AG04450 (cell line): Measurements from ENCODE around the gene GAB4. TPM values are rescaled to one million over a fixed set of nuclear protein-coding genes. Genes with fewer than 3 reads are reported as not detected.
A peak's percentile ranks its signal among the peaks of the same experiment; 100 is the strongest.
"Not testable (repeated sequence)": the region's sequence is repeated elsewhere in the genome, so short reads cannot be mapped to it uniquely, and the experiment has no call there.

ENCODE experiments used
- CTCF ChIA-PET: fragments of 300-600, 350-600 bp; formaldehyde crosslinking; extraction: SDS; loops from one replicate; lab custom pipeline; 2022; ENCODE audit warnings: antibody characterized with exemption, inconsistent platforms; lab: Charles Lee
- POLR2A ChIA-PET: fragments of 350-600 bp; formaldehyde crosslinking; extraction: SDS; loops from one replicate; lab custom pipeline; 2021; ENCODE audit warnings: antibody characterized with exemption, inconsistent platforms; lab: Yijun Ruan, JAX
- DNase-seq: peaks from one replicate; pipeline ENCODE4 v3.0.0-alpha.2; 2011; ENCODE audit warnings: low read depth, low spot score
- H3K27ac ChIP-seq: one replicate; pipeline ENCODE4 v1.5.1; 2012; ENCODE audit warnings: low read depth, low read length, control low read depth
- H3K27me3 ChIP-seq: one replicate; pipeline ENCODE4 v1.6.0; 2012; ENCODE audit warnings: low read length; ENCODE audit not compliant: control insufficient read depth, insufficient read depth
- H3K4me3 ChIP-seq: 2 replicates; pipeline ENCODE4 v1.5.1; 2011; ENCODE audit warnings: mild to moderate bottlenecking, low read depth, low read length, control low read depth
- H3K9me3 ChIP-seq: 2 replicates; pipeline ENCODE4 v1.5.1; 2012; ENCODE audit warnings: low read length; ENCODE audit not compliant: control insufficient read depth, insufficient read depth
- polyA plus RNA-seq: library from polyadenylated mRNA; depleted of rRNA; stranded (reverse); fragments of >200 nt; gene quantifications from 2 replicates; pipeline ENCODE4 v1.2.3, GENCODE V29; 2011
- TF ChIP-seq, protein P1 (sequence below): IDR thresholded peaks from 2 replicates; pipeline ENCODE4 v1.5.1; 2011; ENCODE audit warnings: low read depth, low read length, control low read depth, inconsistent platforms

GAB4 gene
- polyA plus RNA-seq, 1 experiment = not detected

DNA sequence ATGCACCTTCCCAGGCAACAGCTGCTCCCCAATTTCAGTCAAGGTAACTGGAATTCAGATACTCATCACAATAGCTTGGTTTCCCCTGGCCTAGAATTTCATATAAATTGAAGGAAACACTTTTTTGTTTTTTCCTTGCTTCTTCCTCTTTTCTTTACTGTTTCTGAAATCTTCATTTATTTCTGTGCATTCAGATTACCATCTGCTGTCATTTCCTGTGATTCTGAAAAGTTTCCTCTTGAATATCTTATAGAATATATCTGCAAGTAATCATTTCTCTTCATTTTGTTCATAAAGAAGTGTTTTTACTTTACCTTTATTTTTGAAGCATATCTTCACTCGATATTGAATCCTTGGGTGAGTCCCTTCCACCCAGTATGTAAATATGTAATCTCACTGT is 85.3 kb downstream of the GAB4 start:
- no peak for DNase-seq
- no peak overlapping the region for H3K27ac ChIP-seq
- peaks cover 5% of the 10 kb centered on the region; the same call in 1 of the 2 replicates for H3K9me3 ChIP-seq
- no peaks in the 10 kb centered on the region for H3K27me3 ChIP-seq
- TF ChIP-seq, protein P1, sequence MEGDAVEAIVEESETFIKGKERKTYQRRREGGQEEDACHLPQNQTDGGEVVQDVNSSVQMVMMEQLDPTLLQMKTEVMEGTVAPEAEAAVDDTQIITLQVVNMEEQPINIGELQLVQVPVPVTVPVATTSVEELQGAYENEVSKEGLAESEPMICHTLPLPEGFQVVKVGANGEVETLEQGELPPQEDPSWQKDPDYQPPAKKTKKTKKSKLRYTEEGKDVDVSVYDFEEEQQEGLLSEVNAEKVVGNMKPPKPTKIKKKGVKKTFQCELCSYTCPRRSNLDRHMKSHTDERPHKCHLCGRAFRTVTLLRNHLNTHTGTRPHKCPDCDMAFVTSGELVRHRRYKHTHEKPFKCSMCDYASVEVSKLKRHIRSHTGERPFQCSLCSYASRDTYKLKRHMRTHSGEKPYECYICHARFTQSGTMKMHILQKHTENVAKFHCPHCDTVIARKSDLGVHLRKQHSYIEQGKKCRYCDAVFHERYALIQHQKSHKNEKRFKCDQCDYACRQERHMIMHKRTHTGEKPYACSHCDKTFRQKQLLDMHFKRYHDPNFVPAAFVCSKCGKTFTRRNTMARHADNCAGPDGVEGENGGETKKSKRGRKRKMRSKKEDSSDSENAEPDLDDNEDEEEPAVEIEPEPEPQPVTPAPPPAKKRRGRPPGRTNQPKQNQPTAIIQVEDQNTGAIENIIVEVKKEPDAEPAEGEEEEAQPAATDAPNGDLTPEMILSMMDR = no peak
- ChIA-PET POLR2A (no interaction called here), CTCF (no interaction called here)
- no peak overlapping the region for H3K4me3 ChIP-seq

DNA sequence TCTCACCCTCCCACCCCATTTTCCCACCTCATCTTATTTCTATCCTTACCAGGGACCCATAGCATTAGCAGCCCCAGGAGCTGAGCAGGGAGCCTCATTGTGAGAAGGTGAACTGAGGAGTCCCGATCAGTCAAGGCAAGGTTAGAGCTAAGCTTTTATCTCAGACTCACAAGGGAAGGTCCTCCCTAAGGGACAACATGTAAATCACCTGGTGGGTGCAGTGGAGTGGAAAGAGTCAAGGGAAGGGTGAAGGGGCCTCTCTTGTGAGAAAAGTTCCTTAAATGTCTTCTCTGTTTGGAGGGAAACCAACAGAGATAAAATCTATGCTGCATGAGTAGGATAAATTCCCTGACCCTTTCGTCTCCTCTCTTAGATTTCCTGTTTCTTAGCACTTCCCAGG is 85.9 kb downstream of the GAB4 start:
- no peaks in the 10 kb centered on the region for H3K27me3 ChIP-seq
- TF ChIP-seq, protein P1 = no peak
- H3K9me3 ChIP-seq = peaks cover 5% of the 10 kb centered on the region; the same call in 1 of the 2 replicates
- H3K27ac ChIP-seq = no peak overlapping the region
- DNase-seq = no peak
- H3K4me3 ChIP-seq = no peak overlapping the region
- ChIA-PET POLR2A (no interaction called here), CTCF (no interaction called here)

DNA sequence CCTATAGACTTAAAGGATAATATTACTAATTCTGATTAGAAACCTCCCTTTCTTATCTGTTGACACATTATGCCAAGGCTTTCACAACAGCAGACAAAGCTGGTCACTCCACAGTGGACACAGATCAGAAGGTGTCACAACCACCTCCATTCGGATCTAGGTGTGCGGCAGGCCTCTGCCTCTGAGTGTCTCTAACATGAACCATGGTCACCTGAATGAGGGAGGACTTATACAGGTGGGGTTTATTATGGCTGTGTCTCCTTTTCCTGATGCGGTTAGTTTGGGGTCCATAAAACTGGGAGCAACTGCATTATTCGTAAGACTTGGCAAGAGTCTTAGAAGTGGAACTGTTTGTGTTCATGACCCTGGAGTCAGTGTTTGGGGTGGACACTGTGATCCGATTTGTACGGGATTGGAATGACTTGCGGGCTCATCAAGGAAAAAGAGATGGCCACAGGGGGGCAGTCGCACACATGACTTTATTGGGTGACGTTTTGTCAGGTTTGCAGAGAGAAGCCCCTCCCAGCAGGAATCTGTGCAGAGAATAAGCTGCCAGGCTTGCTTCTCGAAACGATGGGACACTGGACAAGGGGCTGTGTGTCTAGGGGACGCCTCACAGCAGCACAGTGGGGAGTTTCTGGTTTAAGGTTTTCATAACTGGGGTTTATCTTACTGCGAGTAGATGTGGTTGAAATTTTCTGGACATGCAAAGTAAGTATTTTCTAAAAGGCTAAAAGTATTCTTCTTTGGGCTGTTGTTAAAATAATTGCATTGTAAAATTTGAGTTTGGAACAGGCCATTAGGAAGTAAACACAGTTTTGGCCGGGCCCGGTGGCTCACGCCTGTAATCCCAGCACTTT is 90.6 kb downstream of the GAB4 start:
- ChIA-PET POLR2A (no interaction called here), CTCF (interaction anchor here (0.7 to 3.2 kb wide), 3 partner anchors 141 to 630 kb away, joined by 3 to 29 read pairs (median 5); no protein-coding TSS in a partner anchor)
- Histone ChIP-seq H3K27ac (no peak overlapping the region), H3K9me3 (no peaks in the 10 kb centered on the region), H3K27me3 (no peaks in the 10 kb centered on the region), H3K4me3 (no peak overlapping the region)
- TF ChIP-seq, protein P1 = peak; percentile 37
- DNase-seq = no peak

DNA sequence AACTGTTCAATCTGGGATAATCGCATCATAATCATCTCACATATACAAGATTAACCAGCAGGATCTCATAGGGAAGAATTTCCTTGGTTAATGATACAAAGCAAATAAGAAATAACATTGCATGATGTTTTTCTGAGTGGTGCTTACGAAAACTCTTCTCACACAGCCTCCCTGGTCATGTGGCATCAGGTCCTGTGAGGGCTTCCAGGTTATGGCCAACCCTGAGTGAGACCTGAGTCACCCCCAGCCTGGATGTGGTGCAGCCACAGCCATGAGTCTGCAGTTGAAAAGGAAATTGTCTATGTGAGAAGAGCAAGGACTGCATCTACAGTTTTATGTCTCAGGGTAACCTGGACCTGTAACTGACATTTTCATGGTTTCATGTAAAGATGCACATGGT is 92.3 kb downstream of the GAB4 start:
- Histone ChIP-seq H3K9me3 (no peaks in the 10 kb centered on the region), H3K27ac (no peak overlapping the region), H3K27me3 (no peaks in the 10 kb centered on the region), H3K4me3 (no peak overlapping the region)
- ChIA-PET CTCF (interaction anchor here (3.2 kb wide), 1 partner anchor 142 kb away, joined by 29 read pairs; no protein-coding TSS in a partner anchor), POLR2A (no interaction called here)
- no peak for DNase-seq
- TF ChIP-seq, protein P1 = no peak

DNA sequence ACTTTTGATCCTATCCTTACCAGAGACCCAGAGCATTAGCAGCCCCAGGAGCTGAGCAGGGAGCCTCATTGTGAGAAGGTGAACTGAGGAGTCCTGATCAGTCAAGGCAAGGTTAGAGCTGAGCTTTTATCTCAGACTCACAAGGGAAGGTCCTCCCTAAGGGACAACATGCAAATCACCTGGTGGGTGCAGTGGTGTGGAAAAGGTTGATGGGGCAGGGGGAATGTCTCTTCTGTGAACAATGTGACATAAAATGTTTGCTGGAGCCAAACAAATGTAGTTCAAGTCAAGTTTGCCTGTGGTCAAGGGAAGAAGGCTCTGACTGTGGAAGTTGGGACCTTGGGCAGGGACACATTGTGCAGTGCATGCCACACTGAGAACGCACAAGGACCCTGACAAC is 93.1 kb downstream of the GAB4 start:
- DNase-seq, H3K27me3 ChIP-seq, H3K4me3 ChIP-seq, H3K27ac ChIP-seq, H3K9me3 ChIP-seq, POLR2A ChIA-PET: not testable (repeated sequence)
- CTCF ChIA-PET = interaction anchor here (1.1 to 1.3 kb wide), 2 partner anchors 144 to 257 kb away, joined by 3 read pairs; no protein-coding TSS in a partner anchor
